OCI-LY7 (cell line): ENCODE data around the gene TPPP3.

Experiments
- CTCF ChIP-seq: fragments of 200-600 bp; sonication (generic); conservative IDR thresholded peaks from 2 replicates; pipeline ENCODE4 v1.5.1; 2014; ENCODE audit warnings: mild to moderate bottlenecking, antibody characterized with exemption, low read length, moderate library complexity, mixed read lengths
- EZH2phosphoT487 ChIP-seq: fragments of 200-600 bp; sonication (generic); IDR thresholded peaks from 2 replicates; pipeline ENCODE4 v1.6.1; 2018; ENCODE audit warnings: low read depth, borderline replicate concordance, mild to moderate bottlenecking, mixed run types, antibody characterized with exemption, low read length, moderate library complexity, mixed read lengths

- TF ChIP-seq CTCF = no peak
- TF ChIP-seq EZH2phosphoT487 = no peak
Observed at GRCh38 chr16:67425580-67425979, 32.3 kb upstream of the TPPP3 start.
